Loucy (cell line): Measurements from ENCODE around the gene CEP126.

Source experiments
- CTCF ChIP-seq: fragments of 200-600 bp; sonication (generic); conservative IDR thresholded peaks from 2 replicates; pipeline ENCODE4 v1.5.1; 2014; ENCODE audit warnings: mild to moderate bottlenecking, antibody characterized with exemption, low read length
- EZH2phosphoT487 ChIP-seq: fragments of 200-600 bp; IDR thresholded peaks from 2 replicates; pipeline ENCODE4 v1.6.1; 2018; ENCODE audit warnings: antibody characterized with exemption, mild to moderate bottlenecking, moderate library complexity, borderline replicate concordance

- TF ChIP-seq EZH2phosphoT487 (no peak), CTCF (no peak)
Observed at GRCh38 chr11:101944923-101945322, 30.1 kb downstream of the CEP126 start.
